ENCODE data around the gene CCDC117.

Gene CCDC117

GRCh38 chr22:28772633-28773460 lies at the start of gene CCDC117:
TSS of gene CCDC117 (plus strand) at chr22:28772695. CDS start at chr22:28772850, 155 bp downstream.
- DNase-seq (ENCODE audit: insufficient read length, low spot score) = peak; percentile 75
- TF ChIP-seq CTCF (IDR thresholded peaks at IDR 0.05; ENCODE audit: insufficient read depth, missing control alignments) = no peak
- FAIRE-seq = no peak

- no peak for FAIRE-seq
- no peak for TF ChIP-seq CTCF (IDR thresholded peaks at IDR 0.05; ENCODE audit: insufficient read depth, missing control alignments)
Observed at GRCh38 chr22:28728002-28728401, 44.5 kb upstream of the CCDC117 start.

GRCh38 chr22:28728621-28729313 lies 43.7 kb upstream of the CCDC117 start:
- FAIRE-seq = no peak
- no peak for DNase-seq (ENCODE audit: insufficient read length, low spot score)
- no peak for TF ChIP-seq CTCF (IDR thresholded peaks at IDR 0.05; ENCODE audit: insufficient read depth, missing control alignments)

More at GRCh38 chr22:28728002-28728401, 44.5 kb upstream of the CCDC117 start:
- DNase-seq (ENCODE audit: insufficient read length, low spot score) = no peak

GRCh38 chr22:28730179-28730578 lies 42.3 kb upstream of the CCDC117 start:
- no peak for TF ChIP-seq CTCF (IDR thresholded peaks at IDR 0.05; ENCODE audit: insufficient read depth, missing control alignments)
- no peak for FAIRE-seq
- DNase-seq (ENCODE audit: insufficient read length, low spot score) = no peak

GRCh38 chr22:28734393-28734792 lies 38.1 kb upstream of the CCDC117 start:
- no peak for TF ChIP-seq CTCF (IDR thresholded peaks at IDR 0.05; ENCODE audit: insufficient read depth, missing control alignments)
- DNase-seq (ENCODE audit: insufficient read length, low spot score) = no peak
- no peak for FAIRE-seq

GRCh38 chr22:28736301-28737155 lies 36.0 kb upstream of the CCDC117 start:
- TF ChIP-seq CTCF (IDR thresholded peaks at IDR 0.05; ENCODE audit: insufficient read depth, missing control alignments) = no peak
- FAIRE-seq = no peak
- DNase-seq (ENCODE audit: insufficient read length, low spot score) = no peak
